DOHH2 (cell line): ENCODE data around the gene NUP210L.

ENCODE experiments used
- H3F3A ChIP-seq: fragments of 200-600 bp; sonication (generic), shearing (Covaris generic); 2 replicates; pipeline ENCODE4 v1.6.0; 2016; ENCODE audit warnings: antibody characterized with exemption, mild to moderate bottlenecking; ENCODE audit not compliant: control insufficient read depth, insufficient read depth
- H3K27ac ChIP-seq: fragments of 200-600 bp; sonication (generic); 2 replicates; pipeline ENCODE4 v1.5.1; 2014; ENCODE audit warnings: low read depth, mild to moderate bottlenecking, low read length, moderate library complexity
- H3K27me3 ChIP-seq: fragments of 200-600 bp; sonication (generic); 2 replicates; pipeline ENCODE4 v1.6.1; 2014; ENCODE audit warnings: mild to moderate bottlenecking, low read length, mixed read lengths; ENCODE audit not compliant: control insufficient read depth
- H3K36me3 ChIP-seq: fragments of 200-600 bp; sonication (generic); 2 replicates; pipeline ENCODE4 v1.6.1; 2014; ENCODE audit warnings: mild to moderate bottlenecking, low read length, moderate library complexity, mixed read lengths; ENCODE audit not compliant: control insufficient read depth
- H3K4me1 ChIP-seq: fragments of 200-600 bp; sonication (generic); 2 replicates; pipeline ENCODE4 v1.6.1; 2014; ENCODE audit warnings: mild to moderate bottlenecking, low read length, mixed read lengths; ENCODE audit not compliant: control insufficient read depth
- H3K4me2 ChIP-seq: fragments of 200-600 bp; sonication (generic); 2 replicates; pipeline ENCODE4 v1.6.0; 2014; ENCODE audit warnings: mild to moderate bottlenecking, low read length, moderate library complexity
- H3K4me3 ChIP-seq: fragments of 200-600 bp; sonication (generic); 2 replicates; pipeline ENCODE4 v1.5.1; 2014; ENCODE audit warnings: mild to moderate bottlenecking, low read length, mixed read lengths
- H3K79me2 ChIP-seq: fragments of 200-600 bp; sonication (generic); 2 replicates; pipeline ENCODE4 v1.6.1; 2014; ENCODE audit warnings: mild to moderate bottlenecking, low read length, mixed read lengths; ENCODE audit not compliant: control insufficient read depth
- H3K9me2 ChIP-seq: fragments of 200-600 bp; sonication (generic); replicated peaks from 2 replicates; pipeline ENCODE4 v1.6.1; 2014; ENCODE audit warnings: mild to moderate bottlenecking, low read length, mixed read lengths; ENCODE audit not compliant: control insufficient read depth
- H3K9me3 ChIP-seq: fragments of 200-600 bp; sonication (generic); 2 replicates; pipeline ENCODE4 v1.6.1; 2014; ENCODE audit warnings: antibody characterized with exemption, low read length, mixed read lengths; ENCODE audit not compliant: control insufficient read depth, insufficient read depth
- H4K20me1 ChIP-seq: fragments of 200-600 bp; sonication (generic); 2 replicates; pipeline ENCODE4 v1.6.0; 2014; ENCODE audit warnings: low read depth, mild to moderate bottlenecking, antibody characterized with exemption, low read length, moderate library complexity; ENCODE audit not compliant: control insufficient read depth, insufficient read depth
- EZH2phosphoT487 ChIP-seq: fragments of 200-600 bp; sonication (generic); IDR thresholded peaks from 2 replicates; pipeline ENCODE4 v1.6.1; 2017; ENCODE audit warnings: borderline replicate concordance, mild to moderate bottlenecking, antibody characterized with exemption, low read length, moderate library complexity, mixed read lengths
- TF ChIP-seq, protein P1 (sequence below): fragments of 200-600 bp; sonication (generic); IDR thresholded peaks from one replicate; pipeline ENCODE4 v1.5.1; 2014; ENCODE audit warnings: antibody characterized with exemption, mild to moderate bottlenecking, low read depth, low read length; ENCODE audit not compliant: poor library complexity, severe bottlenecking

NUP210L gene

DNA sequence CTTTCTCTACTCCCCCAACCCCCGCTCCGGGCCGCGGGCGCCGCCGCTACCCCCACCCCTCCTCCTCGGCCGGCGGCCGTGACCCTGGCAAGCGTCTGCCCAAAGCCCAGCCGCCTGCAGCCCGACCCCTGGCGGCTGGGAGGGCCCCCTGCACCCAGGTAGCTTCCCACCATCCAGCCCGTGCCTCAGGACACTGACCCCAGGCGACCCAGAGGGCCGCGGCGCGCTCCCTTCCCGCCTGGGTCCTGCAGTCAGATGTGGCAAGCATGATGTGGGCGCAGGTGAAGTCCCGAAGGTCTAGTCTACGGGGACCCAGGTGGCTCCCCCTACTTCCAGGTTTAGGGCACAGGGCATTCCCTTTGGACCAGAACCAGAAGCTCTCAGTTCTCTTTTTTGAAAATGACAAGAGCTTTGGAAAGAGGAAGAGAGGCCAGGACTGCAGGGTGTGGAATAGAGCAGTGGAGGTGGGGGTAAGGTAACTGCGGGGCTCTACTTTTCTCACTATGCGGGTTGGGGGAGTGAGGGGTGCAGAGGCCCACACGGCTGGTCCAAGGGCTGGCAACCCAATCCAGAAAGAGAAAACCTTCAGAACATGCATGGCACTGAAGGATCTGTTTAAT lies 208.1 kb downstream of the NUP210L start, which contains the start of gene DENND4B:
TSS of gene DENND4B (minus strand) at position 97 of the 620 bp plus-strand sequence. CDS start 2,344 bp downstream, outside the sequence.
- peaks cover 59% of the 10 kb centered on the region for H3K4me1 ChIP-seq
- TF ChIP-seq, protein P1, sequence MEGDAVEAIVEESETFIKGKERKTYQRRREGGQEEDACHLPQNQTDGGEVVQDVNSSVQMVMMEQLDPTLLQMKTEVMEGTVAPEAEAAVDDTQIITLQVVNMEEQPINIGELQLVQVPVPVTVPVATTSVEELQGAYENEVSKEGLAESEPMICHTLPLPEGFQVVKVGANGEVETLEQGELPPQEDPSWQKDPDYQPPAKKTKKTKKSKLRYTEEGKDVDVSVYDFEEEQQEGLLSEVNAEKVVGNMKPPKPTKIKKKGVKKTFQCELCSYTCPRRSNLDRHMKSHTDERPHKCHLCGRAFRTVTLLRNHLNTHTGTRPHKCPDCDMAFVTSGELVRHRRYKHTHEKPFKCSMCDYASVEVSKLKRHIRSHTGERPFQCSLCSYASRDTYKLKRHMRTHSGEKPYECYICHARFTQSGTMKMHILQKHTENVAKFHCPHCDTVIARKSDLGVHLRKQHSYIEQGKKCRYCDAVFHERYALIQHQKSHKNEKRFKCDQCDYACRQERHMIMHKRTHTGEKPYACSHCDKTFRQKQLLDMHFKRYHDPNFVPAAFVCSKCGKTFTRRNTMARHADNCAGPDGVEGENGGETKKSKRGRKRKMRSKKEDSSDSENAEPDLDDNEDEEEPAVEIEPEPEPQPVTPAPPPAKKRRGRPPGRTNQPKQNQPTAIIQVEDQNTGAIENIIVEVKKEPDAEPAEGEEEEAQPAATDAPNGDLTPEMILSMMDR, result peak; percentile 90
- TF ChIP-seq EZH2phosphoT487, result no peak
- peaks cover 21% of the 10 kb centered on the region for H3F3A ChIP-seq
- H3K36me3 ChIP-seq, result peaks cover 84% of the 10 kb centered on the region
- H3K9me2 ChIP-seq, result no peaks in the 10 kb centered on the region
- peaks cover 38% of the 10 kb centered on the region for H3K79me2 ChIP-seq
- peak within 1 kb of the TSS; percentile 86 for H3K4me2 ChIP-seq
- no peaks in the 10 kb centered on the region for H3K9me3 ChIP-seq
- peak within 1 kb of the TSS; percentile 90 for H3K27ac ChIP-seq
- no peaks in the 10 kb centered on the region for H3K27me3 ChIP-seq
- peak within 1 kb of the TSS; percentile 76 for H3K4me3 ChIP-seq
- H4K20me1 ChIP-seq, result no peaks in the 10 kb centered on the region

DNA sequence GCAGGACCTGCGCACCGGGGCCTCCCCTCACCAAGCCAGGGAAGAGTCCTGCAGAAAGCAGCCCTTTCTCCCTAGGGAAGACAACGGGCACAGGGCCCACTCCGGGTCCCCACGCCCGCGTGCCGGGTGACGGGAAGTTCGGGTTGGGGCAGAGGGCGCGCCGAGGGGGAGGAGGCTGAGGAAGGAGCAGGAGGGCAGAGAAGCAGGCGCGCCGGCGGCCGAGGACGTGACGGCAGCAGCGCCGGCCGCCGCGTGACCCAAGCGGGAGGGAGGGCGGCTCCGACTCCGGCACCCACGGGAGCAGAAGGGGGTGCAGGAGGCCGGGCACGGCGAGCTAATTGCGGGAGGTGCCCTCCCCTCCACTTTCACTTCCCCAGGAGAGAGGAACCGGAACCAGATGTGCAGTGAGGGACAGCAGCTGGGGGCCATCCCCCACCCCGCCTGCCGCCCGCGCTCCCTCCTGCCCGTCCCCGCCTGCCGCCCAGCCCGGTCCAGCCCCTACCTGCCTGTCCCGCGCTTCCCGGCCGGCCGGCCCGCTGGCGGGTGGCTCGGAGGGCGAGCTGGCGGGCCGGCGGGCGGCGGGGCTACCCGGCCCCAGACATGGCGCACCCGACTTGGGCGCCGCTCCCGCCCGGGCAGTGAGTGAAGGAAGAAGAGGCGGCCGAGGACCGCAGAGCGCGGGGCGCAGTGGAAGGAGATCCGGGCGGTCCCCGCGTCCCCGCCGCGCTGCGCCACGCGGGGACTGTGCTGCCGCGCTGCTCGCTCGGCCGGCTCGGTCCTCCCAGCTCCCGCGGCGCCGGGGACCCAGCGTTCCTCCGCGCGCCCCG lies 208.9 kb downstream of the NUP210L start:
- no peak for TF ChIP-seq EZH2phosphoT487
- TF ChIP-seq, protein P1, result no peak
- H3K9me2 ChIP-seq, result no peaks in the 10 kb centered on the region

DNA sequence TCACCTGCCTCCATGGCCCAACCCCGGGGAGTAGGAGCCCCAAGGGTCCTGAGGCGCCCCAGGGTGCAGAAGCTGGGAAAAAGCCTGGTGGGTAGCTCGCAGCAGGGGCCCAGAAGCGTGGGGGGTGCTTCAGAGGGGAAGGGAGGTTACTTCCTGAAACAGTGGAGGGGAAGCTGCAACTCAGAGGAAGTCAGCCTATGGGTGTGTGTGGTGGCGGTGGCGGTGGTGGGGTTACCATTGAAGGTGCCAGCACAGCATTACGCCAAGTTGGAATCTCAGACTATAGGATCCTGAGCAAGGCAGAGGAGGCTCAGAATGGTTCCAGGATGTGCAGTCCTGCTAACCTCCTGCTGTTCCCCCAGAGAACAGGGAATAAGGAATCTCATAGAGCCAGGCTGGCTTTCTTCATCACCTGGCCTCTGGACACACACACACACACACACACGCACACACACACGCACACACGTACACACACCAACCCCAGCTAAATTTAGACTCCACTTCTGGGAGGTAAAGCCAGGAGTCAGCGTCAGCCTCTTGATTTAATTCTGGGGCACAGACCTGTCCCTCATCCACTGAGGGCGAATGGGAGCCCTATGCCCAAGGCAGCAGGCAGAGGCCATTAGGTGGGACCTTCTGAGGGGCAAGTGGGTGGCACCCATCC lies 209.6 kb downstream of the NUP210L start:
- H3K4me1 ChIP-seq, result peaks cover 52% of the 10 kb centered on the region

More for the DNA sequence above, 208.9 kb downstream of the NUP210L start:
- no peaks in the 10 kb centered on the region for H3K27me3 ChIP-seq
- H3K9me3 ChIP-seq, result no peaks in the 10 kb centered on the region
- peaks cover 38% of the 10 kb centered on the region for H3K79me2 ChIP-seq
- no peaks in the 10 kb centered on the region for H4K20me1 ChIP-seq
- H3K36me3 ChIP-seq, result peaks cover 85% of the 10 kb centered on the region
- H3K4me3 ChIP-seq, result peak overlapping the region; percentile 76
- peaks cover 21% of the 10 kb centered on the region for H3F3A ChIP-seq
- H3K27ac ChIP-seq, result peak overlapping the region; percentile 90
- peak overlapping the region; percentile 86 for H3K4me2 ChIP-seq
- H3K4me1 ChIP-seq, result peaks cover 59% of the 10 kb centered on the region

More for the DNA sequence above, 209.6 kb downstream of the NUP210L start:
- H3K27me3 ChIP-seq, result no peaks in the 10 kb centered on the region
- H3F3A ChIP-seq, result peaks cover 21% of the 10 kb centered on the region
- peaks cover 38% of the 10 kb centered on the region for H3K79me2 ChIP-seq
- TF ChIP-seq, protein P1, result no peak
- TF ChIP-seq EZH2phosphoT487, result no peak
- peak overlapping the region; percentile 76 for H3K4me3 ChIP-seq
- peak overlapping the region; percentile 86 for H3K4me2 ChIP-seq
- H3K27ac ChIP-seq, result peak overlapping the region; percentile 90
- H4K20me1 ChIP-seq, result no peaks in the 10 kb centered on the region
- peaks cover 85% of the 10 kb centered on the region for H3K36me3 ChIP-seq
- no peaks in the 10 kb centered on the region for H3K9me3 ChIP-seq
- H3K9me2 ChIP-seq, result no peaks in the 10 kb centered on the region
